ENCODE results near the gene CYP4F2.

The CYP4F2 gene

GRCh38 chr19:15897738-15898276 lies at the start of gene CYP4F2:
Gene CYP4F2 (minus strand): TSS chr19:15898074. CDS start chr19:15897611, 463 bp downstream.
- H3K36me3 ChIP-seq (ENCODE audit: insufficient read depth, insufficient read length, low read length) = no peaks in the 10 kb centered on the region
- DNase-seq (ENCODE audit: low read depth, low spot score) = no peak
- no peaks in the 10 kb centered on the region for H3K27me3 ChIP-seq (ENCODE audit: insufficient read depth, insufficient read length)
- no peak for TF ChIP-seq SUZ12 (IDR thresholded peaks at IDR 0.05; ENCODE audit: extremely low read depth, insufficient read depth, insufficient read length)
- no peak for TF ChIP-seq YY1 (IDR thresholded peaks at IDR 0.05; ENCODE audit: insufficient read depth, insufficient read length)
- no peak for TF ChIP-seq ZNF274 (IDR thresholded peaks at IDR 0.05; ENCODE audit: low read depth, low read length)
- H3K4me3 ChIP-seq (ENCODE audit: insufficient read length, low read depth) = no peak within 1 kb of the TSS
- no peaks in the 10 kb centered on the region for H3K4me1 ChIP-seq (ENCODE audit: insufficient read depth, insufficient read length)
- no peaks in the 10 kb centered on the region; the same call in 1 of the 2 replicates for H3K9me3 ChIP-seq (ENCODE audit: insufficient read depth, low read length)
- H3K9ac ChIP-seq (ENCODE audit: insufficient read length, low read depth) = no peak within 1 kb of the TSS

GRCh38 chr19:15945301-15945700 lies 47.4 kb upstream of the CYP4F2 start:
- no peak overlapping the region for H3K9ac ChIP-seq (ENCODE audit: insufficient read length, low read depth)
- H3K27me3 ChIP-seq (ENCODE audit: insufficient read depth, insufficient read length) = peaks cover 30% of the 10 kb centered on the region
- no peak for TF ChIP-seq ZNF274 (IDR thresholded peaks at IDR 0.05; ENCODE audit: low read depth, low read length)
- TF ChIP-seq SUZ12 (IDR thresholded peaks at IDR 0.05; ENCODE audit: extremely low read depth, insufficient read depth, insufficient read length) = no peak
- TF ChIP-seq YY1 (IDR thresholded peaks at IDR 0.05; ENCODE audit: insufficient read depth, insufficient read length) = no peak
- H3K9me3 ChIP-seq (ENCODE audit: insufficient read depth, low read length) = peaks cover 52% of the 10 kb centered on the region
- H3K4me3 ChIP-seq (ENCODE audit: insufficient read length, low read depth) = no peak overlapping the region
- no peaks in the 10 kb centered on the region for H3K4me1 ChIP-seq (ENCODE audit: insufficient read depth, insufficient read length)
- no peaks in the 10 kb centered on the region for H3K36me3 ChIP-seq (ENCODE audit: insufficient read depth, insufficient read length, low read length)
- no peak for DNase-seq (ENCODE audit: low read depth, low spot score)

GRCh38 chr19:15944401-15944800 lies 46.5 kb upstream of the CYP4F2 start:
- Histone ChIP-seq H3K9me3 (ENCODE audit: insufficient read depth, low read length) (peaks cover 52% of the 10 kb centered on the region), H3K4me1 (ENCODE audit: insufficient read depth, insufficient read length) (no peaks in the 10 kb centered on the region), H3K4me3 (ENCODE audit: insufficient read length, low read depth) (no peak overlapping the region), H3K9ac (ENCODE audit: insufficient read length, low read depth) (no peak overlapping the region), H3K36me3 (ENCODE audit: insufficient read depth, insufficient read length, low read length) (no peaks in the 10 kb centered on the region), H3K27me3 (ENCODE audit: insufficient read depth, insufficient read length) (peaks cover 33% of the 10 kb centered on the region)
- no peak for DNase-seq (ENCODE audit: low read depth, low spot score)
- TF ChIP-seq YY1 (IDR thresholded peaks at IDR 0.05; ENCODE audit: insufficient read depth, insufficient read length) (no peak), SUZ12 (IDR thresholded peaks at IDR 0.05; ENCODE audit: extremely low read depth, insufficient read depth, insufficient read length) (no peak), ZNF274 (IDR thresholded peaks at IDR 0.05; ENCODE audit: low read depth, low read length) (no peak)

- Histone ChIP-seq H3K9me3 (ENCODE audit: insufficient read depth, low read length) (peaks cover 14% of the 10 kb centered on the region; the same call in 1 of the 2 replicates), H3K27me3 (ENCODE audit: insufficient read depth, insufficient read length) (peaks cover 38% of the 10 kb centered on the region)
- TF ChIP-seq ZNF274 (IDR thresholded peaks at IDR 0.05; ENCODE audit: low read depth, low read length) = no peak
- TF ChIP-seq SUZ12 (IDR thresholded peaks at IDR 0.05; ENCODE audit: extremely low read depth, insufficient read depth, insufficient read length) = no peak
- TF ChIP-seq YY1 (IDR thresholded peaks at IDR 0.05; ENCODE audit: insufficient read depth, insufficient read length) = no peak
Observed at GRCh38 chr19:15937771-15938170, 39.9 kb upstream of the CYP4F2 start.

GRCh38 chr19:15936950-15937349 lies 39.1 kb upstream of the CYP4F2 start:
- no peaks in the 10 kb centered on the region for H3K36me3 ChIP-seq (ENCODE audit: insufficient read depth, insufficient read length, low read length)
- DNase-seq (ENCODE audit: low read depth, low spot score) = no peak
- no peak overlapping the region for H3K4me3 ChIP-seq (ENCODE audit: insufficient read length, low read depth)
- peaks cover 36% of the 10 kb centered on the region for H3K27me3 ChIP-seq (ENCODE audit: insufficient read depth, insufficient read length)
- TF ChIP-seq ZNF274 (IDR thresholded peaks at IDR 0.05; ENCODE audit: low read depth, low read length) (no peak), YY1 (IDR thresholded peaks at IDR 0.05; ENCODE audit: insufficient read depth, insufficient read length) (no peak), SUZ12 (IDR thresholded peaks at IDR 0.05; ENCODE audit: extremely low read depth, insufficient read depth, insufficient read length) (no peak)
- peaks cover 5% of the 10 kb centered on the region for H3K4me1 ChIP-seq (ENCODE audit: insufficient read depth, insufficient read length)
- no peak overlapping the region for H3K9ac ChIP-seq (ENCODE audit: insufficient read length, low read depth)
- peaks cover 14% of the 10 kb centered on the region; the same call in 1 of the 2 replicates for H3K9me3 ChIP-seq (ENCODE audit: insufficient read depth, low read length)

More at GRCh38 chr19:15937771-15938170, 39.9 kb upstream of the CYP4F2 start:
- DNase-seq (ENCODE audit: low read depth, low spot score) = no peak
- H3K4me1 ChIP-seq (ENCODE audit: insufficient read depth, insufficient read length) = peaks cover 5% of the 10 kb centered on the region
- no peak overlapping the region for H3K9ac ChIP-seq (ENCODE audit: insufficient read length, low read depth)
- H3K4me3 ChIP-seq (ENCODE audit: insufficient read length, low read depth) = no peak overlapping the region
- no peaks in the 10 kb centered on the region for H3K36me3 ChIP-seq (ENCODE audit: insufficient read depth, insufficient read length, low read length)

- Histone ChIP-seq H3K9me3 (ENCODE audit: insufficient read depth, low read length) (peaks cover 14% of the 10 kb centered on the region; the same call in 1 of the 2 replicates), H3K36me3 (ENCODE audit: insufficient read depth, insufficient read length, low read length) (no peaks in the 10 kb centered on the region), H3K27me3 (ENCODE audit: insufficient read depth, insufficient read length) (peaks cover 32% of the 10 kb centered on the region), H3K4me1 (ENCODE audit: insufficient read depth, insufficient read length) (peaks cover 5% of the 10 kb centered on the region), H3K4me3 (ENCODE audit: insufficient read length, low read depth) (no peak overlapping the region), H3K9ac (ENCODE audit: insufficient read length, low read depth) (no peak overlapping the region)
- DNase-seq (ENCODE audit: low read depth, low spot score) = no peak
- TF ChIP-seq YY1 (IDR thresholded peaks at IDR 0.05; ENCODE audit: insufficient read depth, insufficient read length) (no peak), ZNF274 (IDR thresholded peaks at IDR 0.05; ENCODE audit: low read depth, low read length) (no peak), SUZ12 (IDR thresholded peaks at IDR 0.05; ENCODE audit: extremely low read depth, insufficient read depth, insufficient read length) (no peak)
Observed at GRCh38 chr19:15936173-15936572, 38.3 kb upstream of the CYP4F2 start.

GRCh38 chr19:15935167-15935702 lies 37.4 kb upstream of the CYP4F2 start:
- TF ChIP-seq SUZ12 (IDR thresholded peaks at IDR 0.05; ENCODE audit: extremely low read depth, insufficient read depth, insufficient read length) (no peak), ZNF274 (IDR thresholded peaks at IDR 0.05; ENCODE audit: low read depth, low read length) (no peak), YY1 (IDR thresholded peaks at IDR 0.05; ENCODE audit: insufficient read depth, insufficient read length) (no peak)
- no peaks in the 10 kb centered on the region for H3K36me3 ChIP-seq (ENCODE audit: insufficient read depth, insufficient read length, low read length)
- peaks cover 14% of the 10 kb centered on the region; the same call in 1 of the 2 replicates for H3K9me3 ChIP-seq (ENCODE audit: insufficient read depth, low read length)
- no peak overlapping the region for H3K4me3 ChIP-seq (ENCODE audit: insufficient read length, low read depth)
- peaks cover 28% of the 10 kb centered on the region for H3K27me3 ChIP-seq (ENCODE audit: insufficient read depth, insufficient read length)
- no peak overlapping the region for H3K9ac ChIP-seq (ENCODE audit: insufficient read length, low read depth)
- peaks cover 5% of the 10 kb centered on the region for H3K4me1 ChIP-seq (ENCODE audit: insufficient read depth, insufficient read length)
- DNase-seq (ENCODE audit: low read depth, low spot score) = no peak

All from NT2/D1 (cell line).